IMR-90 (cell line): ENCODE measurements around the gene EBF3. TPM values are rescaled to one million over a fixed set of nuclear protein-coding genes. Genes with fewer than 3 reads are reported as not detected.

Experiments
- ATAC-seq: fragments of 200-7000 bp; cut with Tn5 transposase; 2 replicates; pipeline ENCODE4 v1.9.1; 2020; ENCODE audit warnings: low read depth, mild to moderate bottlenecking, moderate library complexity
- BruUV-seq: library from RNA; stranded (reverse); fragments of 400-500 nt; replicated peaks from 2 replicates; lab custom pipeline; 2021; lab: Mats Ljungman, UMichigan
- CTCF ChIA-PET: fragments of 300-600 bp; formaldehyde crosslinking; extraction: SDS; loops from one replicate; lab custom pipeline; 2021; ENCODE audit warnings: antibody characterized with exemption; lab: Yijun Ruan, JAX
- POLR2A ChIA-PET: fragments of 300-600 bp; sonication (Branson Sonifier 250); formaldehyde crosslinking; loops from one replicate; lab custom pipeline; 2022; ENCODE audit warnings: antibody characterized with exemption; ENCODE audit not compliant: unreplicated experiment; lab: Charles Lee
- DNase-seq: peaks from one replicate; pipeline ENCODE4 v3.0.0; 2013
- H2AFZ ChIP-seq: replicated peaks from 2 replicates; pipeline ENCODE3; 2013; ENCODE audit warnings: low read length, mild to moderate bottlenecking; ENCODE audit not compliant: poor library complexity
- H2AK5ac ChIP-seq: 2 replicates; pipeline ENCODE4 v1.6.1; 2013; ENCODE audit warnings: low read depth, low read length, inconsistent platforms
- H2AK9ac ChIP-seq: replicated peaks from 2 replicates; pipeline ENCODE3; 2013; ENCODE audit warnings: mild to moderate bottlenecking, low read depth, low read length, moderate library complexity; ENCODE audit not compliant: poor library complexity
- H2BK120ac ChIP-seq: 2 replicates; pipeline ENCODE4 v1.6.1; 2013; ENCODE audit warnings: low read depth, low read length, inconsistent platforms
- H2BK15ac ChIP-seq: 3 replicates; pipeline ENCODE4 v1.6.1; 2013; ENCODE audit warnings: low read depth, low read length, inconsistent platforms
- H2BK20ac ChIP-seq: 2 replicates; pipeline ENCODE4 v1.6.1; 2013; ENCODE audit warnings: low read depth, mild to moderate bottlenecking, inconsistent platforms, low read length, moderate library complexity
- H2BK5ac ChIP-seq: 2 replicates; pipeline ENCODE4 v1.6.1; 2013; ENCODE audit warnings: mild to moderate bottlenecking, low read depth, low read length, inconsistent platforms; ENCODE audit not compliant: poor library complexity, severe bottlenecking
- H3K14ac ChIP-seq: replicated peaks from 2 replicates; pipeline ENCODE4 v1.6.1; 2013; ENCODE audit warnings: low read depth, low read length, inconsistent platforms
- H3K18ac ChIP-seq: 2 replicates; pipeline ENCODE4 v1.6.1; 2013; ENCODE audit warnings: low read depth, low read length, control low read depth
- H3K23ac ChIP-seq: 2 replicates; pipeline ENCODE4 v1.6.1; 2013; ENCODE audit warnings: low read depth, low read length, inconsistent platforms
- H3K27ac ChIP-seq: 2 replicates; pipeline ENCODE4 v1.5.1; 2013; ENCODE audit warnings: mild to moderate bottlenecking, control low read depth, low read length; ENCODE audit not compliant: insufficient read depth
- H3K27me3 ChIP-seq: 2 replicates; pipeline ENCODE4 v1.6.1; 2013; ENCODE audit warnings: low read length; ENCODE audit not compliant: control insufficient read depth, insufficient read depth
- H3K36me3 ChIP-seq: 2 replicates; pipeline ENCODE4 v1.6.1; 2013; ENCODE audit warnings: low read length, mixed read lengths; ENCODE audit not compliant: control insufficient read depth, insufficient read depth
- H3K4ac ChIP-seq: 2 replicates; pipeline ENCODE4 v1.6.1; 2013; ENCODE audit warnings: low read depth, low read length, inconsistent platforms
- H3K4me1 ChIP-seq: 2 replicates; pipeline ENCODE4 v1.6.1; 2013; ENCODE audit warnings: low read length, mixed read lengths; ENCODE audit not compliant: control insufficient read depth, insufficient read depth
- H3K4me2 ChIP-seq: 2 replicates; pipeline ENCODE4 v1.6.1; 2013; ENCODE audit warnings: low read depth, mild to moderate bottlenecking, control low read depth, low read length, moderate library complexity
- H3K4me3 ChIP-seq: 2 replicates; pipeline ENCODE4 v1.5.1; 2013; ENCODE audit warnings: low read depth, mild to moderate bottlenecking, control low read depth, low read length, moderate library complexity; ENCODE audit not compliant: insufficient read depth
- H3K56ac ChIP-seq: 2 replicates; pipeline ENCODE4 v1.6.1; 2013; ENCODE audit warnings: low read length, inconsistent platforms; ENCODE audit not compliant: insufficient read depth; ENCODE audit errors: extremely low read depth
- H3K79me1 ChIP-seq, 2 experiments: 2 replicates each; pipeline ENCODE4 v1.6.1; 2013; ENCODE audit warnings: low read length in 2 of 2, inconsistent platforms in 1 of 2, low read depth in 1 of 2
- H3K9ac ChIP-seq: 2 replicates; pipeline ENCODE4 v1.6.1; 2013; ENCODE audit warnings: low read depth, low read length, control low read depth
- H3K9me1 ChIP-seq: 2 replicates; pipeline ENCODE4 v1.6.1; 2013; ENCODE audit warnings: low read length, inconsistent platforms; ENCODE audit not compliant: insufficient read depth
- H3K9me3 ChIP-seq: 2 replicates; pipeline ENCODE4 v1.6.1; 2013; ENCODE audit warnings: low read length; ENCODE audit not compliant: control insufficient read depth, insufficient read depth
- H4K20me1 ChIP-seq: 2 replicates; pipeline ENCODE4 v1.6.1; 2013; ENCODE audit warnings: low read length, inconsistent platforms; ENCODE audit not compliant: insufficient read depth
- H4K5ac ChIP-seq: 2 replicates; pipeline ENCODE4 v1.6.1; 2013; ENCODE audit warnings: mild to moderate bottlenecking, low read depth, low read length, control low read depth
- H4K8ac ChIP-seq, 2 experiments: 2 replicates each; pipeline ENCODE4 v1.6.1; 2013; ENCODE audit warnings: low read depth in 2 of 2, low read length in 2 of 2, control low read depth in 1 of 2, inconsistent platforms in 1 of 2
- H4K91ac ChIP-seq: 2 replicates; pipeline ENCODE4 v1.6.1; 2013; ENCODE audit warnings: low read depth, low read length, inconsistent platforms; ENCODE audit not compliant: insufficient read depth
- MAZ ChIP-seq: IDR thresholded peaks from 2 replicates; pipeline ENCODE4 v1.6.1; 2012; ENCODE audit warnings: low read depth, mild to moderate bottlenecking, low read length, improper control_type of control experiment, moderate library complexity, borderline replicate concordance
- NFE2L2 ChIP-seq: fragments of 150-350 bp; IDR thresholded peaks from 2 replicates; pipeline ENCODE4 v1.6.1; 2016; ENCODE audit warnings: low read depth, mild to moderate bottlenecking, low read length
- RAD21 ChIP-seq: IDR thresholded peaks from 2 replicates; pipeline ENCODE4 v1.6.1; 2012; ENCODE audit warnings: low read length, improper control_type of control experiment
- RCOR1 ChIP-seq: IDR thresholded peaks from 2 replicates; pipeline ENCODE4 v1.6.1; 2012; ENCODE audit warnings: mild to moderate bottlenecking, low read length, improper control_type of control experiment; ENCODE audit not compliant: insufficient replicate concordance
- SMC3 ChIP-seq: fragments of 150-350 bp; IDR thresholded peaks from 2 replicates; pipeline ENCODE4 v1.6.1; 2016; ENCODE audit warnings: low read depth, mild to moderate bottlenecking, antibody characterized with exemption, low read length, moderate library complexity
- WGBS, 2 experiments: methylation state at CpG; one replicate each; pipeline versions ENCODE4 v1.1.5 to v1.1.7; 2013; ENCODE audit warnings: missing lambda C conversion rate in 2 of 2; ENCODE audit not compliant: insufficient read length in 1 of 2; ENCODE audit errors: extremely low coverage in 2 of 2; 5-methylcytosine and 5-hydroxymethylcytosine counted together
- dilution Hi-C: fragments of 300-500 bp; cut with HindIII; formaldehyde crosslinking; loops from one replicate; pipeline ENCODE4 v1.14.3; 2018; ENCODE audit warnings: low sequenced_read_pairs; ENCODE audit not compliant: unreplicated experiment
- in situ Hi-C: fragments of 300-500 bp; cut with MboI; formaldehyde crosslinking; loops from 3 replicates; pipeline ENCODE4 v1.14.3; 2019; ENCODE audit warnings: low sequenced_read_pairs, inconsistent platforms, mixed read lengths
- intact Hi-C: fragments of 100-400 bp; cut with micrococcal nuclease; formaldehyde crosslinking; loops from 2 replicates; pipeline ENCODE4 v1.10.0; 2022
- polyA plus RNA-seq, 3 experiments: library from polyadenylated mRNA; depleted of rRNA; stranded (reverse); fragments of >200 nt; gene quantifications; 2 replicates each; pipeline ENCODE4 v1.2.3, GENCODE V29; 2012; ENCODE audit warnings: low replicate concordance in 1 of 3
- total RNA-seq: library from RNA; depleted of rRNA; stranded (reverse); fragments of >200 nt; gene quantifications from 2 replicates; pipeline ENCODE4 v1.2.3, GENCODE V29; 2012
- TF ChIP-seq, protein P1 (sequence below): fragments of 150-350 bp; IDR thresholded peaks from 2 replicates; pipeline ENCODE4 v1.6.1; 2017; ENCODE audit warnings: mild to moderate bottlenecking, antibody characterized with exemption, low read length, low read depth

EBF3 gene
- total and polyA plus RNA-seq, 2 of the 4 experiments (the other 2 are of a cell fraction): 0.36 to 0.70 TPM

DNA sequence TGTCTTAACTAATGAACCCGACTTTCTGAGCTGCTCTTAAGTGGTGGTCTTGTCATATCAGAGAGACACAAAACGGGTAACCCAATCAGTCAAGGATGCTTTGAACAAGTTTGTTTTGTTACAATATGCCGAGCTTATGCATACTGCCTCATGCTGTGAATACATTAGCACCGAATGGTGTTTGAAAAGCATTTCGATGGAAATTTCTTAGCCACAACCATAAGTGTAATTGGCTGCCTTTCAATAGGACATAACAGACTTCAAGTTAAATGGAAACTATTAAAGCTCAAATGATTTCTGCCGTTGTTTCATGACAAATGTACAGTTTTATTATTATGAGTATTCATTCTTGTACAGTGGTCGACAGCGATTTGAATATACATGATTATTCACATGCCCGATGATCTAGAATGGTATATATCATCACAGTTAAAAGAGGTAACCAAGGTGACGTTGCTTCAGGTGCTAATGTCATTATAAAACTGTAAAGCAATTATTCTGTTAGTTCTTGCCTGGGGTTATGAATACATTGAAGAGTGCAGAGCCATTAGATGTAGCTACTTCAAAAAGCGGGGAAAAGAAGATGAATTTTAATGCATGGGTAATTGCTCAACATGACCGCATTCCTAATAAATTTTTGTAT lies 118.8 kb downstream of the EBF3 start:
- H3K18ac ChIP-seq: no peak overlapping the region
- no peak overlapping the region for H4K8ac ChIP-seq
- H3K27ac ChIP-seq: no peak overlapping the region
- no peaks in the 10 kb centered on the region for H3K4me1 ChIP-seq
- H2AK9ac ChIP-seq: no peak overlapping the region
- no TSS peak for BruUV-seq
- dilution Hi-C loops: no loop called here
- no peak overlapping the region for H2BK15ac ChIP-seq
- H3K27me3 ChIP-seq: no peaks in the 10 kb centered on the region
- H3K23ac ChIP-seq: no peak overlapping the region
- WGBS, 2 experiments: 40% methylated on average over 1 of the region's 12 CpGs; no CpG with 5 or more reads in 1 of the 2 experiments
- peaks cover 2% of the 10 kb centered on the region for H3K36me3 ChIP-seq
- TF ChIP-seq NFE2L2 (no peak), MAZ (no peak), RAD21 (no peak), SMC3 (no peak), RCOR1 (no peak)
- TF ChIP-seq, protein P1, sequence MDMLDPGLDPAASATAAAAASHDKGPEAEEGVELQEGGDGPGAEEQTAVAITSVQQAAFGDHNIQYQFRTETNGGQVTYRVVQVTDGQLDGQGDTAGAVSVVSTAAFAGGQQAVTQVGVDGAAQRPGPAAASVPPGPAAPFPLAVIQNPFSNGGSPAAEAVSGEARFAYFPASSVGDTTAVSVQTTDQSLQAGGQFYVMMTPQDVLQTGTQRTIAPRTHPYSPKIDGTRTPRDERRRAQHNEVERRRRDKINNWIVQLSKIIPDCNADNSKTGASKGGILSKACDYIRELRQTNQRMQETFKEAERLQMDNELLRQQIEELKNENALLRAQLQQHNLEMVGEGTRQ: no peak
- H2BK20ac ChIP-seq: no peak overlapping the region
- no peak overlapping the region for H3K4me2 ChIP-seq
- H3K56ac ChIP-seq: no peak overlapping the region
- H4K91ac ChIP-seq: no peak overlapping the region
- ChIA-PET POLR2A (no interaction called here), CTCF (no interaction called here)
- H3K9me3 ChIP-seq: peaks cover 12% of the 10 kb centered on the region
- H2BK120ac ChIP-seq: no peak overlapping the region
- H3K14ac ChIP-seq: no peak overlapping the region
- in situ Hi-C loops: no loop called here
- H2AFZ ChIP-seq: no peak overlapping the region
- H3K9me1 ChIP-seq: no peaks in the 10 kb centered on the region
- no peak overlapping the region for H3K9ac ChIP-seq
- H4K20me1 ChIP-seq: no peaks in the 10 kb centered on the region
- no peak for DNase-seq
- no peak for ATAC-seq
- H3K4ac ChIP-seq: no peak overlapping the region
- no peak overlapping the region for H2AK5ac ChIP-seq
- intact Hi-C loops: no loop called here
- no peak overlapping the region for H3K4me3 ChIP-seq
- H4K5ac ChIP-seq: no peak overlapping the region
- no peak overlapping the region for H2BK5ac ChIP-seq
- H3K79me1 ChIP-seq: no peaks in the 10 kb centered on the region
